LNCAP (cell line): Measurements from ENCODE around the gene SEC14L6.

ENCODE experiments used
- TF ChIP-seq, protein P1 (sequence below): fragments of 450-650 bp; IDR thresholded peaks from 2 replicates; pipeline ENCODE4 v1.5.1; 2017; ENCODE audit warnings: mild to moderate bottlenecking

SEC14L6 gene

DNA sequence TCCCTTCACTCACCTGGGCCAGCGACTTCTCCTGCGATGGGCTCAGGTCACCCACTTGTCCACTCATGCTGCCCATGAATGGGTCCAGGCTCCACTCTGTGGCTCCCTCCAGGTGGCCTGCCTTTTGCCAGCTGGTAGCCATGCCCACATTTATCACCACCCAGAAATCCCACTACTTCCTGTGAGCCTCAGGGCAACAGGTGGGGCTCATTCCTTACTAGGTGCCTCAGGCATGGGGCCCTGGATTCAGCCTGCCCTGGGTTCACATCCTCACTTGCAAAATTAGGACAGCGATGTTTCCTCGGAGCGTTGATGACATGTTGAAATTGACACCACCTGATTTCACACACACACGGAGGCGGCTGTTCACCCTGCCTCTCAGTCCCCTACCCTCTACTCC is at the start of gene SEC14L6:
Gene SEC14L6, minus strand, starts transcription at position 126 of the 400 bp plus-strand sequence. Its CDS starts 59 bp downstream, at position 67.
- TF ChIP-seq, protein P1, sequence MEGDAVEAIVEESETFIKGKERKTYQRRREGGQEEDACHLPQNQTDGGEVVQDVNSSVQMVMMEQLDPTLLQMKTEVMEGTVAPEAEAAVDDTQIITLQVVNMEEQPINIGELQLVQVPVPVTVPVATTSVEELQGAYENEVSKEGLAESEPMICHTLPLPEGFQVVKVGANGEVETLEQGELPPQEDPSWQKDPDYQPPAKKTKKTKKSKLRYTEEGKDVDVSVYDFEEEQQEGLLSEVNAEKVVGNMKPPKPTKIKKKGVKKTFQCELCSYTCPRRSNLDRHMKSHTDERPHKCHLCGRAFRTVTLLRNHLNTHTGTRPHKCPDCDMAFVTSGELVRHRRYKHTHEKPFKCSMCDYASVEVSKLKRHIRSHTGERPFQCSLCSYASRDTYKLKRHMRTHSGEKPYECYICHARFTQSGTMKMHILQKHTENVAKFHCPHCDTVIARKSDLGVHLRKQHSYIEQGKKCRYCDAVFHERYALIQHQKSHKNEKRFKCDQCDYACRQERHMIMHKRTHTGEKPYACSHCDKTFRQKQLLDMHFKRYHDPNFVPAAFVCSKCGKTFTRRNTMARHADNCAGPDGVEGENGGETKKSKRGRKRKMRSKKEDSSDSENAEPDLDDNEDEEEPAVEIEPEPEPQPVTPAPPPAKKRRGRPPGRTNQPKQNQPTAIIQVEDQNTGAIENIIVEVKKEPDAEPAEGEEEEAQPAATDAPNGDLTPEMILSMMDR: no peak

DNA sequence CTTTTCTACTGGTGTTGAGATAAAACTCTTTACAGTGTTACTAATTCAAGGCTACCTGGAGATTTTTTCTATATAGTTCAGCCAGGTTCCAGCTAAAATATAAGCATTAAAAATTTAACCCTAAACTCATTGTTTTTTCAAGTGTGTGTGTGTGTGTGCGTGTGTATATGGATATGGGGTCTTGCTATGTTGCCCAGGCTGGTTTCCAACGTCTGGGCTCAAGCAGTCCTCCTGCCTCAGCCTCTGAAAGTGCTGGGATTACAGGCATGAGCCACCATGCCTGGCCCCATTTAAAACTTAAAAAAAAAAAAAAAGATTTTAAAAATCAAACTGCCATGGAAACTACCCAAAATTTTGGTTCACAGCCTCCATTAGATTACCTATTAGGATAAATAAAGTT is 49.7 kb upstream of the SEC14L6 start:
- TF ChIP-seq, protein P1: no peak

DNA sequence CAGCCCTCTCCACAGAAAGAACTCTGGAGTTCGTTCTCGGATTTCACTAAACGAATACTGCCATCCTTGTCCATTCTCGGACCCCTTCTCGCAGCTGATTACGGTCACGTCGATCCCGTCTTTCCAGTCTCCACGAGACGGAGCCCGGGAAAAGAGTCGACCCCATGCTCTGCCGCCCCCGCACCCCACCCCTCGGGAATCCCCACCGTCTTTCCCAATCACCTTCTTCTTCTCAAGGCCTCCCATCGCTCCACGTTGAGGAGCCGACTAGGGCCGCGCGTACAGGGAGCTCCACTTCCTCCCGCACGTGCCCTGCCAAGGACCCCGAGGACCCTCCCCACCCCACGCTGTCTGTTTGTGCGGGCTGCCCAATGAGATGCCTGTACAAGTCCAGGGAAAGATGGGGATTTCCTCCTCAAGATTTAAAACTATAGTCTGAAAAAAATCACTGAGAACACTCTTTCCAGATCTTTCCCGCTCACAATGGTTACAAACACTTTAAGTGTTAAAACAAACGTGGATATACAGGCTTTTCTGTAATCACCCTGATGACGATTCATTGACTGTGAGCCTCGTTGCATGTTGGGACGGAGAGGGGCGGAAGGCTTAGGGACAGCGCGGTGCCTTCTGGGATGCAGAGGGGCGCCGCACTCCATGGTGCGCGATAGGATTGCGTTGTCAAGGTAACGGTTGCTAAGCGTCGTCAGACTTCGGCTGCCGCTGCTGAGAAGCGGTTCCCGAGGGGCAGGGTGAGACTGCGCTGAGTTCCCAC is 45.2 kb upstream of the SEC14L6 start, which contains the start of gene PES1:
Gene PES1, minus strand, starts transcription at position 323 of the 772 bp plus-strand sequence. Its CDS starts 77 bp downstream, at position 246.
- TF ChIP-seq, protein P1: no peak

DNA sequence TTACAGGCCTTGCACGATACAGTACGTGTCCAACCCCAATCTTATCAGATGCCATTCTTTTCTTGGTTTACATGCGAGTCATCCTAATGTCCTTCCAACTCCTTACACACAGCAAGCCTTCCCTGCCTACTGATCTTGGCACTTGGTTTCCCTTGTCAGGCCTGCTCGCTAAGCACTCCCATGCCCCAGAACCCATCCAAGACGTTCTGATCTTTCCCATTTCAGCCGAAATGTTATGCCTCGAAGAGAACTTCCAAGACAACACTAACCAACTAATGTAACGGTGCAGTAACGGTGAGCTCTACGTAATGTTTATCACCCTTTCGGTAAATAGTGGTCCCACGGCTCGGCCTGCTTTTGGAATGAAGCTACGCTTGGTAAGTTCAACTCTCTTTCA is 44.6 kb upstream of the SEC14L6 start:
- TF ChIP-seq, protein P1: no peak

DNA sequence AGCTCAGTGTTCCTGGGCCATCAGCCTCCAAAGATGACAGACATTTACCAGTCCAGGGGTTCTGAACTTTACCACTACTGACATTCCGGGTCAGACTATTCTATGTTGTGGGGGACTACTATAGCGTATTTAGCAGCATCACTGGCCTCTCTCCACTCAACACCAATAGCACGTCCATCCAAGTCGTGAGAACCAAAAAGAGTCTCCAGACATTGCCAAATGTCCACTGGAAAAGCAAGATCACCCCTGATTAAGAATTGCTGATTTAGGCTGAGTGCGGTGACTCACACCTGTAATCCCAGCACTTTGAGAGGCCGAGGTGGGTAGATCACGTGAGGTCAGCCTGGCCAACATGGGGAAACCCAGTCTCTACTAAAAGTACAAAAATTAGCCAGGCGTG is 39.9 kb upstream of the SEC14L6 start:
- TF ChIP-seq, protein P1: no peak

DNA sequence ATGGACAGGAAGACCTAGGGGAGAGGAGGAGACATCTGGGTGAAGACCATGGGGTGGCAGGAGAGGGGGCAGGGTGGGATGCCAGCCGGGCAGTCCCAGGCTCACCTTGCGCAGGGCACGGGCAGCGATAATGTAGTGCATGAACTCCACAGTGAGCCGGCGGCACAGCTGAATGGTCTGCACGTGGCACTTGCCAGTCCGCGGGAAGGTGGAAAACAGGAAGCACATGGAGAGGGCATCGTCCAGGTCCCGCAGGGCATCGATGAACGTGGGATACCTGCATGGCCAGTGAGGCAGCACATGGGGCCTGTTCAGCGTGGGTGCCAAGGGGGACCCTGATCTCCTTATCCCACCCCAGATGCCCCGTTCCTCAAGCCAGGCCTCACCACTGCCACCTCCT is 37.9 kb upstream of the SEC14L6 start:
- TF ChIP-seq, protein P1: no peak

DNA sequence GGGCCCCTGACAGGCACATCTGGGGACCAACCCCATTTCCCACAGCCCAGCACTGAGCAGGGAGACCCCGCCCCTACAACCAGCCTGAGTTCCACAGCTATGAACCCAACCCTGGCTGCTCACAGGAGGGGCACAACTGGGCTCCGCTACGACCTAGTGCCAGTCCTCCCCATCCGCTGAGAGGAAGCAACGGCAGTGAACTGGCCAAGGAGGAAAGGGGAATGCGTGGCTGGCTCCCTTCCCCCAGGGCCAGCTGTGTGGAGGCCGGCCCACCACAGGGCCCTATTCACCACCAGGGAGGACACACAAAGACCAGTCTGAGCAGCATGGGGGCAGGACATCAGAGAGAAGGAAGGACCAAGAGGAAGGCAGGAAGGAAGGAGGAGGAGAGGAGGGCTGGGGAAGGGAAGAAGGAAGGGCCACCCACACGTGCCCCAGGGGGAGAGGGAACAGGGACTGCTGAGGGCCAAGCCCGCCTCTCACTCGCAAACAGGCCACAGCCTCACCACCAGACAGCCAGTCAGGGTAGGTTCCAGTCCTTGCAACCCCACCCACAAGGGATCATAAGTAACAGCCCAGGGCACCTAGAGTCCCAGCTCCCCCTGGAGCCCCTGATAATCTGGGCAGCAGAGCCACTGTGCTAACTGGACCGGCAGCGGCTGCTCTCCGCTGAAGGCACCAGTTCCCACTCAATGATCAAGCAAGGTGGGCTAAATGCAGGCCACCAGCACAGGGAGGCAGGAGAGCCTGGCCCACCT is 36.4 kb upstream of the SEC14L6 start:
- TF ChIP-seq, protein P1: no peak
